Activated T-helper 2 cell treated with anti-CD3 and anti-CD28 coated beads, Interferon-gamma antibody, Interleukin-2, Interleukin-4, amounts not matched to agents 10 μg/mL and 5 μg/mL and 100 μg/mL, durations not matched to agents 14 hours and 24 hours and 36 hours (primary cell): ENCODE measurements around the gene CHRNA4. TPM values are rescaled to one million over a fixed set of nuclear protein-coding genes. Genes with fewer than 3 reads are reported as not detected.
"Not testable (repeated sequence)": the region's sequence is repeated elsewhere in the genome, so short reads cannot be mapped to it uniquely, and the experiment has no call there.

Experiments
- DNase-seq: peaks from one replicate; pipeline ENCODE4 v3.0.0; 2021; ENCODE audit warnings: low spot score
- H3K27ac Mint-ChIP-seq: one replicate; pipeline ENCODE4 v1.8.0; 2021; ENCODE audit warnings: mixed read lengths
- H3K27me3 Mint-ChIP-seq: one replicate; pipeline ENCODE4 v1.8.0; 2021; ENCODE audit warnings: low read depth, mixed read lengths
- H3K36me3 Mint-ChIP-seq: one replicate; pipeline ENCODE4 v1.8.0; 2021; ENCODE audit warnings: low read depth, mixed read lengths
- H3K4me1 Mint-ChIP-seq: one replicate; pipeline ENCODE4 v1.8.0; 2021; ENCODE audit warnings: low read depth, mixed read lengths
- H3K4me3 Mint-ChIP-seq: one replicate; pipeline ENCODE4 v1.8.0; 2021; ENCODE audit warnings: low read depth, mild to moderate bottlenecking, moderate library complexity, mixed read lengths
- H3K9me3 Mint-ChIP-seq: one replicate; pipeline ENCODE4 v1.8.0; 2021; ENCODE audit warnings: mixed read lengths
- intact Hi-C: fragments of 100-400 bp; cut with micrococcal nuclease; formaldehyde crosslinking; loops from one replicate; pipeline ENCODE4 v1.15.1; 2023
- total RNA-seq: library from RNA; stranded (reverse); gene quantifications from 2 replicates; pipeline ENCODE4 v1.2.3, GENCODE V29; 2022

Gene CHRNA4
- total RNA-seq, 1 donor from 2014 or later: not detected

DNA sequence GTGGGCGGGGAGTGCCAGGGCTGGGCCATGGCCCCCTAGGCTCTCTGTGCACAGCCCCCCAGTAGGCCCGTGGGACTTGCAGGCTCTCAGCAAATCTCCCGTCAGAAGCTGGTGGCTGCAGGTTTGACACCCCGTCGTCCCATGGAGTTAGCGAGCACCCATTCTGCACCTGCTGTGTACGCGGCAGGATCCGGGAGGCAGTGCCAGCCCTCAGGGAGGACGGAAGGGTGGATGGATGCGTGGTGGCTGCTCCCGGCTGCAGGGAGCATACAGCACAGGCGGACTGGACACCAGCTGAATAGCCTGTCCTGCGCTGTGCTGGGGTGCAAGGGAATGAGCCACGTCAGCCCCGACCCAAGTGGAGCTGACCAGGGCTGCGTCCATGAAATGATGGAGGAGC lies 32.4 kb upstream of the CHRNA4 start:
- Mint-ChIP-seq H3K4me1 (no peaks in the 10 kb centered on the region), H3K4me3 (no peak overlapping the region), H3K27ac (no peak overlapping the region), H3K36me3 (no peaks in the 10 kb centered on the region), H3K27me3 (no peaks in the 10 kb centered on the region), H3K9me3 (no peaks in the 10 kb centered on the region)
- intact Hi-C loops: no loop called here
- DNase-seq: no peak

DNA sequence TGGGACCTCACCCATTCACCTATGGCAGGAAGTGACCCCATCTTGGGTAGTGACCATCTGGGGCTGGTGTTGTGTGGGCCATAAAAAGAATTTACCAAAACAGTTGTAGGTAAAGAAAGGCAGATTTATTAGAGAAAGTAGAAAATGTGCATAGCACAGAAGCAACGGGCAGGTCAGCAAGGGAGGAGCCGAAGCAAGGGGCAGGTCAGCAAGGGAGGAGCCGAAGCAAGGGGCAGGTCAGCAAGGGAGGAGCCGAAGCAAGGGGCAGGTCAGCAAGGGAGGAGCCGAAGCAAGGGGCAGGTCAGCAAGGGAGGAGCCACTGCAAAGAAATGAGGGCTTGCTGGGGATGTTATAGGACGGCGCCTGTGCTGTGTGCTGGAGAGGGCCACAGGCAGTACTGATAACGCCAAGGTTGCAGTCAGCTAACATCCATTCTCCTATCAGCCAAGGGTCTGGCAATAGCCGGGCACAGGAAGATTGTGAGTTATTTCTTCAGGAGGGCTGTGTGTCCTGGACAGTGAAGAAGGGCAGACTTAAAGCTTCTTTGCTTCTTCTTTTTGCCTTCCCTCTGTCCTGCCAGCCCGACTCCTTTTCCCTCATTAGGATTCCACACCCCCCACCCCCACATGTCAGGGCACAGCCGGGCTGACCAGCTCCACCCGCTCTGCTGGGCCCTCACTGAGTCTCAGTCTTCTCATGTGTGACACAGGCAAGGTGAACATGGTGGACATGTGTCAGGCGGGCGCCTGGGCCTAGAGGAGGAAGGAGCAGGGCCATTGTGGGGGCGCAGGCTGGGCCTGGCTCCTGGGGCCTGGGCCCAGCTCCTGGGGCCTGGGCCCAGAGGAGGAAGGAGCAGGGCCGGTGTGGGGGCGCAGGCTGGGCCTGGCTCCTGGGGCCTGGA lies 31.6 kb upstream of the CHRNA4 start:
- Mint-ChIP-seq H3K9me3 (peaks cover 5% of the 10 kb centered on the region), H3K36me3 (no peaks in the 10 kb centered on the region), H3K27me3 (no peaks in the 10 kb centered on the region), H3K27ac (no peak overlapping the region), H3K4me3 (no peak overlapping the region), H3K4me1 (no peaks in the 10 kb centered on the region)
- no peak for DNase-seq
- intact Hi-C loops: no loop called here

DNA sequence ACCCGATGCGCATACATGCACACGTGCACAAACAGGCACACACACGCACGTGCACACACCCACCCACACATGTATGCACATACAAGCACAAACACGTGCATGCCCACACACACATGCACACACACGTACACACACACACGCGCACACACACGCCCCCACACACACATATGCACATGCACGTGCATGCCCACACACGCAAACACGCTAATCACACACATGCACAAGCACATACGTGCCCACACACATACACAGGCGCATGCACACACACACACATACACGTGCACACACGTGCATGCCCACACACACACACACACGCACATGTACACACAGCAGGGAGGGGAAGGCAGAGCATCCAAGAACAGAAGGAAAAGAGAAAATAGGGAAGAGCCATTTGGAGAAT lies 26.8 kb upstream of the CHRNA4 start:
- intact Hi-C loops: no loop called here
- H3K36me3 Mint-ChIP-seq: peaks cover 3% of the 10 kb centered on the region

DNA sequence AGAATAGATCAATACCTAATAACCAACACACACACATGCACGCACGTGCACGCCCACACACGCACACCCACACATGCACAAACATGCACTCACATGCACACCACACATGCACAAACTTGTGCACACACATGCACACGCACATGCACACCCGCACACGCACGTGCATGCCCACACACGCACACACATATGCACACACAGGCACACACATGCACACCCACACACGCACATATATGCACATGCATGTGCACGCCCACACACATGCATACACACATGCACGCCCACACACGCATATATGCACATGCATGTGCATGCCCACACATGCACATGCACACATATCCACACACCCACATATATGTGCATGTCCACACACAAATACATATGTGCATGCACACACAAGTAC lies 26.2 kb upstream of the CHRNA4 start:
- intact Hi-C loops: no loop called here
- no peak for DNase-seq
- Mint-ChIP-seq H3K27ac (no peak overlapping the region), H3K27me3 (no peaks in the 10 kb centered on the region), H3K4me1 (no peaks in the 10 kb centered on the region), H3K4me3 (no peak overlapping the region), H3K36me3 (peaks cover 3% of the 10 kb centered on the region), H3K9me3 (peaks cover 29% of the 10 kb centered on the region)

More for the DNA sequence above, 26.8 kb upstream of the CHRNA4 start:
- DNase-seq: no peak
- Mint-ChIP-seq H3K4me3 (no peak overlapping the region), H3K27me3 (no peaks in the 10 kb centered on the region), H3K4me1 (no peaks in the 10 kb centered on the region), H3K27ac (no peak overlapping the region), H3K9me3 (peaks cover 29% of the 10 kb centered on the region)

DNA sequence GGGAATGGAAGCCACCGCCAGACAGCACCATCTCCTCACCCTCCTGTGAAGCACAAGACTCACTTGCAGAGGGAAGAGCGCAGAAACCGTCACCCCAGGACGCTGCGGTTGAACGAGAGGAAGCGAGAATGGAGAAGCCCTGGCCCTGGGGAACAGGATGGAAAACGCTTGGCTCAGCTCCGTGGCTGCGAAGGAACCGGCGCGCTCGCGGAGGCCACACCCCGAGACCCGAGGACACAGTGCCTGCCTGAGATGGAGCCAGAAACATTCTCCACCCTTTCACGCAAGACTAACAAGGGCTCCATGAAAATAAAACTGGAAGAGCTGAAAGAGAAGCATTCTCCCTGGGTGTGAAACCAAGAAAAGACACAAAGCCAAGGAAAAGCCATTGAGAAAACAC lies 25.3 kb upstream of the CHRNA4 start:
- no peaks in the 10 kb centered on the region for H3K27me3 Mint-ChIP-seq
- peaks cover 29% of the 10 kb centered on the region for H3K9me3 Mint-ChIP-seq
- intact Hi-C loops: no loop called here
- H3K27ac Mint-ChIP-seq: no peak overlapping the region
- H3K36me3 Mint-ChIP-seq: peaks cover 3% of the 10 kb centered on the region
- no peaks in the 10 kb centered on the region for H3K4me1 Mint-ChIP-seq
- no peak overlapping the region for H3K4me3 Mint-ChIP-seq
- DNase-seq: no peak

DNA sequence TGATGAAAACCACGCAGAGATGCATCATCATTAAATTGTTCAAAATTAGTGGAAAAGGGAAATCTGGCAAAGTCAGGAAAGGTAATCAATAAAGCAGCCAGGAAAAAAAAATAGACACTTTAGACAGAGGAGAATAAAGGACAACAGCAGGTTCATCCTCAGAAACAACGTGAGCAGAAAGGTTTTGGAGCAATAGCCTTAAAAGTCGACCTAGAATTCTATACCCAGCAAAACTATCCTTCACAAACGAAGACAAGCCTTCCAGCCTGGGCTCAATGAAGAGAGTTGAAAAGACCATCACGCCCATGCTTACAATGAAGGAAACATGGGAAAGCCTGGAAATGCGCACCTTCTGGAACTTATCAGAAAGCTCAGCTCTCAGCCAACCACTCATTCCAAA lies 24.7 kb upstream of the CHRNA4 start:
- Mint-ChIP-seq H3K9me3 (peaks cover 29% of the 10 kb centered on the region), H3K27ac (no peak overlapping the region), H3K27me3 (no peaks in the 10 kb centered on the region), H3K4me3 (no peak overlapping the region), H3K4me1 (no peaks in the 10 kb centered on the region), H3K36me3 (peaks cover 3% of the 10 kb centered on the region)
- no peak for DNase-seq
- intact Hi-C loops: no loop called here

DNA sequence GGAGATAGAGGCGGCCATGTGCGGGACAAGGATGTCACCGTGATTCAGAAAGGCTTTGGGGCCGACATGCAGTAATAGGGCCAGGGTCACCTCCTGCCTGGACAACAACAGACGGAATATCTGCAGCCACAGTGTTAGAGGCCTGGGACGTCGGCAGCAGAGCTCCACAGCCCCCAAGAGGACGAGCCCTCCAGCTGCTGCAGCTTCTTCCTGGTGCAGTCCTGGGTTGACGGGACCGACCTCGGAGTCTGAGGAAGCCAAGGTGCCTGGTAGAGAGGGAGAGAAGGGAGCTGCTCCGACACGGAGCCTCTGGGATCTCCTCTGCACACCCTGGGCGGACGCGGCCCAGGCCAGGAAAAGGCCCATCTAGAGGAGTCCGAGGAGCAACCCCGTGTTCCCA lies 23.2 kb upstream of the CHRNA4 start:
- Mint-ChIP-seq H3K4me3 (no peak overlapping the region), H3K4me1 (no peaks in the 10 kb centered on the region), H3K9me3 (peaks cover 29% of the 10 kb centered on the region), H3K36me3 (peaks cover 3% of the 10 kb centered on the region), H3K27me3 (no peaks in the 10 kb centered on the region), H3K27ac (no peak overlapping the region)
- DNase-seq: no peak
- intact Hi-C loops: loop anchor here (5.0 kb wide), 1 partner anchor 77 kb away; no protein-coding TSS in a partner anchor

DNA sequence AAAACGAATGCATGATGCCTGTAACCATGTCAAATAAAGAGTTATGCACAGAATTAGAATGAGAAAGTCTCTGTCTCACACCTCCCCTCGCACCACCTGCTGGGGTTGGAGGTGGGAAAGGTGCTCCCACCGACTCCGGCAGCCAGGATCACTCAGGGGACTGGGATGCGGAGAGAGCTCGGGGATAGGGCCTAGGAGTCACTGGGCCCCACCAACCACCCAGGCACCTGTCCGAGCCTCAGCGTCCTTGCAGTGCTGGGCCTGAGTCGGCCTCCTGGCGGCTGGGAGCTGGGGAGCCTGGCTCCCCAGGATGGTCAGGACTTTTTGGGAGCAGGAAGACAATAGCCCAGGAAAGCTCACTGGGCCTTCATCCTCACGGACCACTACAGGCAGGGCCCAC lies 22.4 kb upstream of the CHRNA4 start:
- Mint-ChIP-seq H3K36me3 (peaks cover 3% of the 10 kb centered on the region), H3K9me3 (peaks cover 29% of the 10 kb centered on the region), H3K4me1 (no peaks in the 10 kb centered on the region), H3K27me3 (peaks cover under 1% of the 10 kb centered on the region), H3K4me3 (no peak overlapping the region), H3K27ac (no peak overlapping the region)
- intact Hi-C loops: loop anchor here (5.0 kb wide), 1 partner anchor 76 kb away; no protein-coding TSS in a partner anchor
- no peak for DNase-seq

DNA sequence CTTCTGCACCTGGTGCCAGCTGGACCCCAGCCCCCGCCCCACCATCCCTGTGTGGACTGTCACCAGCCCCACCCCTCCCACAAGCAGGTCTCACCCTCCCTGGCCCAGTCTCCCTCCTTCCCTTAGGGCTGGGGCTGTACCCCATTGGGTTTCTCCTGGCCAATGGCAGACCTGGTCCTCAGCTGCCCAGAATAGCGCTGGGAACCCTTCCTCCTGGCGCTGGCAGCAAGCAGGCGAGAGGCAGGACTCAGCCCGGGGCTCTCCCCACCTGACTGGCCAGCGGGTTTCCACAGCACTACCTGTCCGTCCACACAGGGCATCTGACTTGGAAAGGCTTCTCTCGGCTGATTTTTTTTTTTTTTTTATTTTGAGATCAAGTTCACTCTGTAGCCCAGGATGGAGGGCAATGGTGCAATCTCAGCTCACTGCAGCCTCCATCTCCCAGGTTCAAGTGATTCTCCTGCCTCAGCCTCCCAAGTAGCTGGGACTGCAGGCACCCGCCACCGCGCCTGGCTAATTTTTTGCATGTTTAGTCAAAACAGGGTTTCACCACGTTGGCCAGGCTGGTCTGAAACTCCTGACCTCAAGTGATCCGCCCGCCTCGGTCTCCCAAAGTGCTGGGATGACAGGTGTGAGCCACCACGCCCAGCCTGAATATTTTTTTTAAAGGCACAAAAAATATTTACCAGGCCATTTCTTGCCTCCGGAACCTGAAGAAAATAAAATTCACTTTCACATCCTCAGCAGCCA lies 21.6 kb upstream of the CHRNA4 start:
- DNase-seq: no peak
- Mint-ChIP-seq H3K27me3 (peaks cover 4% of the 10 kb centered on the region), H3K36me3 (peaks cover 3% of the 10 kb centered on the region), H3K4me3 (no peak overlapping the region), H3K9me3 (peaks cover 25% of the 10 kb centered on the region), H3K27ac (no peak overlapping the region), H3K4me1 (no peaks in the 10 kb centered on the region)
- intact Hi-C loops: loop anchor here (5.0 kb wide), 1 partner anchor 75 kb away; no protein-coding TSS in a partner anchor

DNA sequence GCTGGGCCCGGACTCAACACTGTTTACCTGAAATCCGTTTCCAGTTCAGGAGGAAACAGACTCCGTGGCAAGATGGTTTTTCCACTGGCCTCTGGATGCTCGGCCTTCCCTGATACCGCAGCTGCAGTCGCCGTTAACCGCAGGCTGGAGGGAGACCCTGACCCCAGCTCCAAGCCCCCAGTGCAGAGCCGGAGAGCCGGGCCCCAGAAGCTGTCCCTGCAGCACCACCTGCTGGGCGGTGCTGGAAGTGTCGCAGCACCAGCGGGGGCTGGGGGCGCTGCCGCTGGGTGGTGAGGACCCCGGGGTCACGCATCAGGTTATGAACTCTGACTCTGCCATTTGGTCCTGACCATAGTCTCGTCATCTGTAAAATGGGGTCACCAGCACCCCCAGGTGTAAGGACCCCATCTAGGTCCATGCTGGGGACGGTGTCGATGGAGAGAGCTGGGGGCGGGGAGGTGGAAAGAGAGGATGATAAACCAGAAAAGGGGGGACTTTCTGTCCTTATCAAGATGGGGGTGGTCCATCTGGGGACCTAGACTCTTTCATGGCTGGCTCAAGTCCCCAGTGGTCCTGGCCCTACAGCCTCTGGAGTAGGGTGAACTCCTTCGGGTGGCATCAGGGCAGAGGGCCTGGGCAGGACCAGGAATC lies 20.8 kb upstream of the CHRNA4 start:
- H3K4me1 Mint-ChIP-seq: no peaks in the 10 kb centered on the region
- H3K4me3 Mint-ChIP-seq: no peak overlapping the region
- peaks cover 3% of the 10 kb centered on the region for H3K36me3 Mint-ChIP-seq
- H3K9me3 Mint-ChIP-seq: peaks cover 18% of the 10 kb centered on the region
- H3K27ac Mint-ChIP-seq: no peak overlapping the region
- peak; percentile 20 for DNase-seq
- intact Hi-C loops: loop anchor here (5.0 kb wide), 1 partner anchor 75 kb away; no protein-coding TSS in a partner anchor
- H3K27me3 Mint-ChIP-seq: peaks cover 7% of the 10 kb centered on the region

GRCh38 chr20:63380346-63380870 lies 19.3 kb upstream of the CHRNA4 start:
- no peak for DNase-seq
- intact Hi-C loops: loop anchor here (5.0 kb wide), 1 partner anchor 73 kb away; no protein-coding TSS in a partner anchor
- Mint-ChIP-seq H3K36me3 (peaks cover 3% of the 10 kb centered on the region), H3K9me3 (peaks cover 4% of the 10 kb centered on the region), H3K4me3 (no peak overlapping the region), H3K4me1 (no peaks in the 10 kb centered on the region), H3K27me3 (peaks cover 7% of the 10 kb centered on the region), H3K27ac (no peak overlapping the region)

GRCh38 chr20:63379872-63380271 lies 18.7 kb upstream of the CHRNA4 start:
- not testable (repeated sequence) for H3K27ac Mint-ChIP-seq
- intact Hi-C loops: loop anchor here (5.0 kb wide), 1 partner anchor 73 kb away; no protein-coding TSS in a partner anchor

More at GRCh38 chr20:63379872-63380271, 18.7 kb upstream of the CHRNA4 start:
- H3K9me3 Mint-ChIP-seq, H3K4me1 Mint-ChIP-seq, H3K4me3 Mint-ChIP-seq, H3K27me3 Mint-ChIP-seq, H3K36me3 Mint-ChIP-seq, DNase-seq: not testable (repeated sequence)
